Activated T-cell treated with anti-CD3 and anti-CD28 coated beads for 1 hour (primary cell): Measurements from ENCODE around the gene SLC28A1.

Source experiments
- DNase-seq: peaks from one replicate; pipeline ENCODE4 v3.0.0-alpha.2; 2020; ENCODE audit warnings: low read depth

The SLC28A1 gene, protein sequence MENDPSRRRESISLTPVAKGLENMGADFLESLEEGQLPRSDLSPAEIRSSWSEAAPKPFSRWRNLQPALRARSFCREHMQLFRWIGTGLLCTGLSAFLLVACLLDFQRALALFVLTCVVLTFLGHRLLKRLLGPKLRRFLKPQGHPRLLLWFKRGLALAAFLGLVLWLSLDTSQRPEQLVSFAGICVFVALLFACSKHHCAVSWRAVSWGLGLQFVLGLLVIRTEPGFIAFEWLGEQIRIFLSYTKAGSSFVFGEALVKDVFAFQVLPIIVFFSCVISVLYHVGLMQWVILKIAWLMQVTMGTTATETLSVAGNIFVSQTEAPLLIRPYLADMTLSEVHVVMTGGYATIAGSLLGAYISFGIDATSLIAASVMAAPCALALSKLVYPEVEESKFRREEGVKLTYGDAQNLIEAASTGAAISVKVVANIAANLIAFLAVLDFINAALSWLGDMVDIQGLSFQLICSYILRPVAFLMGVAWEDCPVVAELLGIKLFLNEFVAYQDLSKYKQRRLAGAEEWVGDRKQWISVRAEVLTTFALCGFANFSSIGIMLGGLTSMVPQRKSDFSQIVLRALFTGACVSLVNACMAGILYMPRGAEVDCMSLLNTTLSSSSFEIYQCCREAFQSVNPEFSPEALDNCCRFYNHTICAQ

DNA sequence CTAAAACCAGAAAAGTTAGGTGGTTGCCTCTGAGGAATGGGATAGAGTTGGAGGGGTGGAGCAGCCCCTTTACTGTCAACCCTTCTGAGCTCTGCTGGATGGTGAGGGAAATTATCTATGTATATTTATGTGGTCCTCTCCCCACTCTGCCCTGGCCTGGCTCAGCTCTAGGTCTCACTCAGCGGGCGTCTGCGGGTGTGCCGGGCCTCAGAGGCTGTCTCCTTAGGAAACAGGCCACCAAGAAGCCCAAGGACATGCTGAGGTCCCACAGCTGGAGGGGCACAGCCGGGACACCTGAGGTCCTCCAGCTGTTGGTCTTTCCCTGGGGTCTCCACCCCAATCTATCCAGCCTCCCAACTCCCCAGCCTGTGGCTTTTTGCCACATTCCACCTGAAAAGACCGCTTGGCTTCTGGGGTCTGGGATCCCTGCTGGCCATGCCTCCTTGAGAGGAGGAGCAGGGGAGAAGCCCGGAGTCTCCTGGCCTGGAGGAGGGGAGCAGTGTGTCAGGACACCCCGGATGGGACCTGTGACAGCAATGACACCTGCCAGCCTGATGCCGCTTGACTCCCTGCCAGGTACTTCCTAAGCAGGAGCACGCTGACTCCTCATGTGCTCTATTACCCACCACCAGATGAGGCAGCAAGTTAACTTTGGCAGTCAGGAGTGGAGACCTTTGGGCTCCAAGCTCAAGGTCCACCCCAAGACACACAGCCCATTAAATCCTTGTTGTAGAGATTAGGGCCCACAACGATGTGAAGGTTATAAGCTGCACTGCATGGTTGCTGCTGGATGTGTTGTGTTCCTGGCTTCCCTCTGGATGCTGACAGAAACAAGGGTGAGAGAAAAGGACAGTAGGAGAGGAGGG lies at the start of gene SLC28A1:
TSS of gene SLC28A1 (plus strand) at position 747 of the 866 bp plus-strand sequence. CDS start 3,099 bp downstream, outside the sequence.
- DNase-seq = no peak

DNA sequence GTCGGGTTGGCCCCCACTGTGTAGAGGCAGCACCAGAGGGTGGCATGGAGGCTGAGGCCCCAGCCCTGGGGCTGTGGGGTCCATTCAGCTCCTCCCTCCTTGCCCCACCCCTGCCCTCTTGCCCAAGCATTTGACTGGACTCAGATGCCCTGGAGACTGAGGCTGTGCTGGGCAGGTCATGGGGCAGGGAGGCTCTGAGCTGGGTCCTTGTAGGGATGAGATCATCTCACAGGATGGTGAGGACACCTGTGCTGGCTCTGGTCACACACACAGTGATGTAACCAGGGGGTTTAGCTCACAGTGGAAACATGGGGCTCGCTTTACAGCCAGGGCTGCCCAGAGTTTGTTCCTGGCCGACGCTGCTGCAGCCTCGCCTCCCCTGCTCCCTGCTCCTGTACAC lies 49.5 kb upstream of the SLC28A1 start:
- no peak for DNase-seq

DNA sequence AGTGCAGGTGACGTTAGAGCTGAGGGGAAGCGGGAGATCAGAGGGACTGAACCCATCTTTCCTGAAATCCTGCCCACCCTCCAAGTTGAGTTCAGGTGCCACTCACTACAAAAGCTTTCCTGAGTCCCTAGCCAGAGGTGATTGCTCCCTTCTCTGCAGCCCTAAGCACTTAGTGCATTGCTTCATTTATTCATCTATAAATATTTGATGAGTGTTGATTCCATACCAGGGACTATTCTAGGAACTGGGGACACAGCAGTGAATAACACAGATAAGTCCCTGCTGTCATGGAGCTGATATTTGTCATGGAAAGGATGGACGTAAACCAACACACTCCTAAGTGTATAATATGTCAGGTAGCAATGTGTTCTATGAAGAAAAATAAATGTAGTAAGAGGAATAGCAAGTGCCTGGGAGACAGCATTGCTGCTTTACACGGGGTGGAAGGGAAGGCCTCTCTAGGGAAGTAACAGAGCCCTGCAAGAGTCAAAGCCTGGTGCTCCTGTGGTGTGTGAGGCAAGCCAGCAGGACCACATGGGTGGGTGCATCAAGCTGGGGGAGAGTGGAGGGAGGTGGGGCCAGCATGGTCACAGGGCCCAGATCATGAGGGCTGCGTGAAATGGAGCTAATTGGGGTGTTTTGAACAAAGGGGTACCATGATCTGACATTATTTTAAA lies 48.7 kb upstream of the SLC28A1 start:
- DNase-seq = no peak

DNA sequence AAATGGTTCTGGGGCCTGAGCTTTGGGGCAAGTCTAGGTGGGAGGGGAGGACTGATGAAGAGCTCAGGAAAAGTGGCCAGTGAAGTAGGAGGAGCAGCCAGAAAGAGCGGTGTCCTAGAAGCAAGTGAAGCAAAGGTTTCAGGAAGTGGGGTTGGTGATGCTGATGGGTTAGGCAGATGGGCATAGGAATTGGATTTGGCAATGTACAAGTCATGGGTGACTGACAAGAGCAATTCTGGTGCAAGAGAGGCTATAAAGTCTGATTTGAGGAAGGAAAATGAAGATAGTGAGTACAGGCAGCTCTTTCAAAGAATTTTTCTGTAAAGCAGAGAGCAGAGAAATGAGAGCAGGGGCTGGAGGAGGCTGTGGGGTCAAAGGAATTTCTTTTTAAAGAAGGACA lies 47.6 kb upstream of the SLC28A1 start:
- DNase-seq = no peak

DNA sequence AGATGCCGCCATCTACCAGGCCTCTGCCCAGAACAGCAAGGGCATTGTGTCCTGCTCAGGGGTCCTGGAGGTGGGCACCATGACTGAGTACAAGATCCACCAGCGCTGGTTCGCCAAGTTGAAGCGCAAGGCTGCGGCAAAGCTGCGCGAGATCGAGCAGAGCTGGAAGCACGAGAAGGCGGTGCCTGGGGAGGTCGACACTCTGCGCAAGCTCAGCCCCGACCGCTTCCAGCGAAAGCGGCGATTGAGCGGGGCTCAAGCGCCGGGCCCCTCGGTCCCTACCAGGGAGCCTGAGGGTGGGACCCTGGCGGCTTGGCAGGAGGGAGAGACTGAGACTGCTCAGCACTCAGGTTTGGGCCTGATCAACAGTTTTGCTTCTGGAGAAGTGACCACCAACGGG lies 44.7 kb upstream of the SLC28A1 start:
- DNase-seq = no peak

DNA sequence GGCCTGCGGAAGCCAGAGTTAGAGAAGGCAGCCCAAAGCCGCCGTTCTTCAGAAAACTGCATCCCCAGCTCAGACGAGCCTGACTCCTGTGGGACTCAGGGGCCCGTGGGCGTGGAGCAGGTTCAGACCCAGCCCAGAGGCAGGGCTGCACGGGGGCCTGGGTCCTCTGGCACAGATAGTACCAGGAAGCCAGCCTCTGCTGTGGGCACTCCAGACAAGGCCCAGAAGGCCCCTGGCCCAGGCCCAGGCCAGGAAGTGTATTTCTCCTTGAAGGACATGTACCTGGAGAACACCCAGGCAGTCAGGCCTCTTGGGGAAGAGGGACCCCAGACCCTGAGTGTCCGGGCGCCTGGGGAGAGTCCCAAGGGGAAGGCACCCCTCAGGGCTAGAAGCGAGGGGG lies 44.2 kb upstream of the SLC28A1 start:
- DNase-seq = no peak

DNA sequence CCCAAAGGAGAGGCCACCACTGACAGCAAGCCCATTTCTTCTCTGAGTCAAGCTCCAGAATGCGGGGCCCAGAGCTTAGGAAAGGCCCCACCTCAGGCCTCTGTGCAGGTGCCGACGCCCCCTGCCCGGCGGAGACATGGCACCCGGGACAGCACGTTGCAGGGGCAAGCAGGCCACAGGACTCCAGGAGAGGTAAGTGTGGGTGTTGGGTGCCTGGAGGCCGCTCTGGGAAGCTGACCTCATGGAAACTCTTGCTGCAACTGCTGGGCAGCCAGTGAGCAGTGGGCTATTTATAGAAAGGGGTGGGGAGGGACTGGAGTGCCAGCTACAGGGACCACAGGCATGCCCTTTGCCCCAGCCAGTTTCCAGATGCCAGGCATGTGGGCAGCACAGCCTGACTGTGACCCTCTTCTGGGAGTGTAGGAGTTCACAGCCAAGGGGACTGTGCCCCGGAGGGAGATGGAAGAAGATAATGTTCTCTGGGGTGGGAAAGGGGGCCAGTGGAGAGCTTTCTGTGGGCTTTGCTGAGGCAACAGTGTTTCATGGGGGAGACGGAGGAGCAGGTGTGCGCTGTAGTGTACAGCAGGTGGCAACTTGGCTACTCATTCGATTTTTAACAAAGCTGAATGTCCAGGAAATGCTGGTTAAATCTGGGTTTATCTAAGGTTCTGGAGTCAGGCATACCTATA lies 43.6 kb upstream of the SLC28A1 start:
- no peak for DNase-seq

DNA sequence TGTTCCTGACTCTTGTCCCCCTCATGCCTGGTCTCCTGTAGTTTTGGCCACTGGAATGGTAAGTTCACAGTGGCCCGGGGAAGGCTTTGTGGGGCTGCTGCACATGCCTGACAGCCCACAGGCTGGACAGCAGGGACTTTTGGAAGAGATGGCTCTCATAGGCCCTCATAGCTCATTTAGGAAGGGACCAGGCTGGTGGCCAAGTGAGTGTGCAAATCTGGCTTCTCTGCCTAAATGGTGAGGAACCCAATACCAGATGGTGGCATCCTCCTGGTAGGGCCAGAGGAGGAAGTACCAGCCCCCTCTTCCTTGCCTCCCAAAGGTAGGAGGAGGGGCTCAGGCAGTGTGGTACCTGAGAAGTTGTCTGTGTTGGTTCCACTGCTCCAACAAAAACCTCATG lies 41.7 kb upstream of the SLC28A1 start:
- DNase-seq = no peak

DNA sequence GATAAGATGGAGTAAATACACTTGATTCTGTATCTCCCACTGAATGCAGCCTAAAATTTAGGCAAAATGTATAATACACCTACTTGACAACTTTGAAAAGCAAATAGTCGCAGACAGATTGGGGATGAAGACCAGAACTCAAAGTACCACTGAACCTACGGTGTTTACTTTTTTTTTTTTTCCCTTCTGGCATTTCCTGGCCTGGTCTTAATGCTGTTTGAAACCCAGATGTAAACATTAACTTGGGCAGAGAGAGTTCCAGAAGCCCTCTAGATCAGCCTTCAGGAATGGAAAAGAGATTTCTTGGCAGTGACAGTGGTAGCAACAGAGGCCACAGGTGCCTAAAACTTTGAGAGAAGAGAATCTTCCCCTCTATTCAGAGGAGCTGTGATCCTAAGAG lies 39.5 kb upstream of the SLC28A1 start:
- no peak for DNase-seq

DNA sequence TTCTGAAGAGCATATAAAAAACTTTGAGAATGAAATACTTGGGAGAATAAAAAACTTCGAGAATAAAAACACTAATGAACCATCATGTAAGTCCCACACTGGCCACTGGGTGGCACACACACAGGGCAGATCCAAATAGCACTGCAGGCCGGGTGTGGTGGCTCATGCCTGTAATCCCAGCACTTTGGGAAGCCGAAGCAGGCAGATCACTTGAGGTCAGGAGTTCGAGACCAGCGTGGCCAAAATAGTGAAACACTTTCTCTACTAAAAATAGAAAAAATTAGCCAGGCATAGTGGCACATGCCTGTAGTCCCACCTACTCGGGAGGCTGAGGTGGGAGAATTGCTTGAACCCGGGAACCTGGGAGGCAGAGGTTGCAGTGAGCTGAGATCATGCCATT lies 38.8 kb upstream of the SLC28A1 start:
- peak; percentile 29 for DNase-seq

DNA sequence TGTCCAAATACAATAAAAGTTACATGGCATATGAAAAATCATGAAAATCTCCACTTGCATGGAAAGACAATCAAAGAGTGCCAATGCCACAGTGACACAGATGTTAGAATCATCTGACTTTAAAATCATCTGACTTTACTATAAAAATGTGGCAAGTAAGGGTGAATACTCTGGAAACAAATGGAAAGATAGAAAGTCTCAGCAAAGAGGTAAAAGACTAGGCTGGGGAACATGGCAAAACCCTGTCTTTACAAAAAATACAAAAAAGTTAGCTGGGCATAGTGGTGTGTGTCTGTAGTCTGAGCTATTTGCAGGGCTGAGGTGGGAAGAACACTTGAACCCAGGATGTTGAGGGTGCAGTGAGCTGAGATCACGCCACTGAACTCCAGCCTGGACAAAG lies 38.2 kb upstream of the SLC28A1 start:
- no peak for DNase-seq

DNA sequence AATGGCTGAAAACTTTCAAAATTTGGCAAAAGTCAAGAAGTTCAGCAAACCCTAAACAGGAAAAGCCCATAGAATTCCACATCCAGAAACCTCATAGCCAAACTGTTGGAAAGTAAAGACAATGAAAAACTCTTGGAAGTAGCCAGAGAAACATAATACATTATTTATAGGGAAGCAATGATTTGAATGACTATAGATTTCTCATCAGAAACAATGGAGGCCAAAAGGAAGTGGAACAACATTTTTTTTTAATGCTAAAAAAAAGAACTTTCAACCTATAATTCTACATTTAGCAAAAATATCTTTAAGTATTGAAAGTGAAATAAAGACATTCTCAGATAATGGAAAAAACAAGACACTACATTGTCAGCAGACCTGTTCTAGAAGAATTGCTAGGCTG lies 37.1 kb upstream of the SLC28A1 start:
- no peak for DNase-seq

DNA sequence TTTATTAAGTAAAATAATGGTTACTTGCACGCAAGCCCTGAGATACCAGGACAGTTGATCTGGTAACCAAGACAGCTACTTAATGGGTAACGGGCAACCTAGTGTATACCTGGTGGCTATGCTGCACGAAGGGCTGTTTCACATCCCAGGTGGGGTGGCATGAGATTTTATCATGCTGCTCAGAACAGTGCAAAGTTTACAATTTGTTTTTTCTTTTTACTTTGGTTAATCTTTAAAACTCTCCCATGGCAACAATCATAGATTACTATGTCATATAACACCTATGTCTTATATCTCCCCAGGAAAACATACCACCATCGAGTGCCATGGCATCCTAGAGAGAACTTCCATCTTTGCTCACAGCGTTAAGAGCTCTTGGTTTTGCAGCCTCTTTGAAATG lies 32.2 kb upstream of the SLC28A1 start:
- DNase-seq = no peak

DNA sequence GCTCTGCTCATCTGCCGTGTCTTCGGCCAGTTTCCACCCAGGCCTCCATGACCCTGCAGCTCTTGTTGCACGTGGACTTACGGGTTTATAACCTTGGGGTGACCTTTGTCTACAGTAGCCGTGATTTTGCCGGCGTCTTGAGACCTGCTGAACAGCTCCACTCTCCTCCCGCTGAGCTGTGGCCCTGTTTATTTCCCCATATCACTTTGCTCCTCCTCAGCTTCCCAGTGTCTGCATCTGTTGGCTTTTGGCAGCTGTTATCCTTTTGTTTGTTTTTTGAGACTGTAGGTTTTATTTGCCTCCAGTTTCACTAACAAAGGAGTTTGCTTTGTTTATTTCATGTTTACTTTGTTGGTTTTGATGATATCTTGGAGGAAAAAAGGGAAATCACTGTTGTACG lies 29.3 kb upstream of the SLC28A1 start:
- DNase-seq = no peak

DNA sequence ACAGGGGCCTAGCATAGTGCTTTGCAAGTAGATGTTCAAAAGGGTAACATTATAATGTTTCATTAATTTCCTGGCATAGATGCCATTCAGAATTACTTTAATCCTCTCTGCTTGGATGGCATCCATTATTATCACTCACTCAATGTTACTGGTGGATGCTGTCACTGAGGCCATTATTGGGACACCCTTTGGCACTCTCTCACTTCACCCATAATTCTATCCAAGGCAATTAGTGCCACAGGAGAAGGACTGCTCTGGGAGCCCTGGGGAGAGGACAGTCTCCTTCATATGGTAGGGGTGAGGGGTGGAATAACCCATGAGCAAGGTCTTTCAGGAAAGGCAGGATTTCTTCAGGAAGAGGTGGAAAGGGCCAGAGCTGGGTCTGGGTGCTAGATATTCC lies 28.7 kb upstream of the SLC28A1 start:
- no peak for DNase-seq

DNA sequence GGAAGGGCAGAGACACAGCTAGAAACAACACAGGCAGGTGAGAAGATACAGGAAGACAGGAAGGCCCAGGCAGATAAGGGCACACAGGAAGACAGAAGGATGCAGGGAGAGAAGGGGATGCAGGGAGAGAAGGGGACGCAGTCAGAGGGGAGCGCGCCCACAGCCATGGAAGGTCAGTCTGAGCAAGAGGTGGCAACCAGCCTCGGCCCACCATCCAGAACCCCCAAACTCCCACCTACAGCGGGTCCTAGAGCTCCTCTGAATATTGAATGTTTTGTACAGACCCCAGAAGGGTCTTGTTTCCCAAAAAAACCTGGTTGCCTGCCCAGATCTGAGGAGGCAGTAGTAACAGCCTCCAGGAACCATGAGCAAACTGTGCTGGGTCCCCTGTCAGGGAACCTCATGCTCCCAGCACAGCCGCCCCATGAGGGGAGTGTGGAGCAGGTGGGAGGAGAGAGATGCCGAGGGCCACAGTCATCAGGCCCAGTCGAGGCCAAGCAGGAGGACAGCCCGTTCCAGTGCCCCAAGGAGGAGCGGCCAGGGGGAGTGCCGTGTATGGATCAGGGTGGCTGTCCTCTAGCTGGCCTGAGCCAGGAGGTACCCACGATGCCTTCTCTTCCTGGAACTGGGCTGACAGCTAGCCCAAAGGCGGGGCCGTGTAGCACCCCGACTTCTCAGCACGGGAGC lies 27.6 kb upstream of the SLC28A1 start:
- DNase-seq = no peak

DNA sequence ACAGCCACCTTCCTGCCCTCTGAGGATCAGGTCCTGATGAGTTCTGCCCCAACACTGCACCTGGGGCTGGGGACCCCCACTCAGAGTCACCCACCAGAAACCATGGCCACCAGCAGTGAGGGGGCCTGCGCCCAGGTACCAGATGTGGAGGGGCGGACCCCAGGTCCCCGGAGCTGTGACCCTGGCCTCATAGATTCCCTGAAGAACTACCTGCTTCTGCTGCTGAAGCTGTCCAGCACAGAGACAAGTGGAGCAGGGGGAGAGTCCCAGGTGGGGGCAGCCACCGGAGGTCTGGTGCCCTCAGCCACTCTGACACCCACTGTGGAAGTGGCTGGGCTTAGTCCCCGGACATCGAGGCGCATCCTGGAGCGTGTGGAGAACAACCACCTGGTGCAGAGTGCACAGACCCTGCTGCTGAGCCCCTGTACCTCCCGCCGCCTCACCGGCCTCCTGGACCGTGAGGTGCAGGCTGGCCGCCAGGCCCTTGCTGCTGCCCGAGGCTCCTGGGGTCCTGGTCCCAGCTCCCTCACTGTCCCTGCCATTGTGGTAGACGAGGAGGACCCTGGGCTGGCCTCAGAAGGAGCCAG lies 27.0 kb upstream of the SLC28A1 start:
- no peak for DNase-seq

DNA sequence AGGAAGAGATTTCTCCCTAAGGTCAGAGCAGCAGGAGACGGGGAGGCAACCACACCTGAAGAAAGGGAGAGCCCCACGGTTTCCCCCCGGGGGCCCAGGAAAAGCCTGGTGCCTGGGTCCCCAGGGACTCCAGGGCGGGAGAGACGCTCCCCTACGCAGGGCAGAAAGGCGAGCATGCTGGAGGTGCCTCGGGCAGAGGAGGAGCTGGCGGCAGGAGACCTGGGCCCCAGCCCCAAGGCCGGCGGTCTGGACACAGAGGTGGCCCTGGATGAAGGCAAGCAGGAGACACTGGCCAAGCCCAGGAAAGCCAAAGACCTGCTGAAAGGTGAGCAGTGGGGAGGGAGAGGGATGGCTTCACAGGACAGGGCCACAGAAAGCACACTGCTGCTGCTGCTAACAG lies 26.2 kb upstream of the SLC28A1 start:
- no peak for DNase-seq

DNA sequence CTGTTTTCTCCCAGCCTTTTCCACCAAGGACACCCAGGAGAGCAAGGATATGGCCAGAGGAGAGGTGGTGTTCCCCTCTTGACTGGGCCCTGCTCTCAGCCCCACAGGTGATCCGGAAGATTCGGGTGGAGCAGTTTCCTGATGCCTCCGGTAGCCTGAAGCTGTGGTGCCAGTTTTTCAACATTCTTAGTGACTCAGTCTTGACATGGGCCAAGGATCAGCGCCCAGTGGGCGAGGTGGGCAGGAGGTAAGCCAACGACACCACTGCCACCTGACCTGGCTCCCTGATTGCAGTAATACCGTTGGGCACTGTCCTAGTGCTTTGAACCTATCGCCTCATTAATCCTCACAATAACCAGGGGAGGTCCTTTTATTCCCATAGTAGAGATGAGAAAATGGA lies 25.3 kb upstream of the SLC28A1 start:
- DNase-seq = no peak

DNA sequence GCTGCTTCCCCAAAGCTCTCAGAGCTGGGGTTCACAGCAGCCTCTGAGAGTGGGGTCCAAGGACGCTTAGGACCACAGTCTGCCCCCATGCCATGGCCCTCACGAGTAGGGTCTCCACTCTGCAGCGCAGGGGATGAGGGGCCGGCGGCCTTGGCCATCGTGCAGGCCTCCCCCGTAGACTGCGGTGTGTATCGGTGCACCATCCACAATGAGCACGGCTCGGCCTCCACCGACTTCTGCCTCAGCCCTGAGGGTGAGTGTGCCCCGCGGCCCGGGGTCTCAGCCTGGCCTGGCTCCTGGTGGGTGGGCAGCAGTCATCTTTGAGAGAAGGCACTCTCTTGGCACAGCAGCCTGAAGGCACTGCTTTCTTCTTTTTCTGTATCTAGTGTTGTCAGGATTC lies 24.8 kb upstream of the SLC28A1 start:
- no peak for DNase-seq

DNA sequence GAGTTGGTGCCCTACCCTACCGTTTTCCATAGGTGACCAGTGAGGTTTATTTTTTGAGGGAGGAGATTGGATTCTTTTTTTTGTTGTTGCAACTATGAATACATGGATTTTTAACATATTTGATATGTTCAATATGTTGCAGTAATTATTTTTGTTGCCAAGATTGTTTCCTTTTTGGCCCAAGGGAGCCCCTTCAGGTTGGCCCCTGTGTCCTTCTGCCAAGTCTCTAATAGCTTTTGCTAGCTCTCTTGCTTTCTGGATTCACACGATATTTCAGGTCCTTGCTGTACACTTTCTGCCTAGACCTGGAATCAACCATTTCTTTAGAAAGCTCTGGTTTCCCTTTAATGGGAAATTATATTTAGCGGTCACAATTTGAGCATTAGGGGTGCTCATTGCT lies 22.7 kb upstream of the SLC28A1 start:
- DNase-seq = no peak
